K562 (cell line): ENCODE data around the gene LRRC27. TPM values are rescaled to one million over a fixed set of nuclear protein-coding genes. Genes with fewer than 3 reads are reported as not detected.

ENCODE experiments used
- ARHGAP35 ChIP-seq: fragments of 450-650 bp; IDR thresholded peaks from 2 replicates; pipeline ENCODE4 v1.6.1; 2018; ENCODE audit not compliant: partially characterized antibody
- CUX1 ChIP-seq: fragments of 200-800 bp; sonication (Bioruptor generic); IDR thresholded peaks from 2 replicates; pipeline ENCODE4 v1.6.1; 2016; ENCODE audit warnings: missing genetic modification characterization, missing compliant biosample characterization
- DACH1 ChIP-seq: fragments of 450-650 bp; IDR thresholded peaks from 2 replicates; pipeline ENCODE4 v1.6.1; 2018; ENCODE audit not compliant: partially characterized antibody
- DIDO1 ChIP-seq: fragments of 450-650 bp; IDR thresholded peaks from 2 replicates; pipeline ENCODE4 v1.6.1; 2016; ENCODE audit warnings: low read depth, missing biosample characterization, missing genetic modification characterization
- ELF4 ChIP-seq: fragments of 450-650 bp; formaldehyde crosslinking; IDR thresholded peaks from 2 replicates; pipeline ENCODE4 v1.4.0; 2022; ENCODE audit warnings: missing genetic modification characterization
- HDAC1 ChIP-seq, 2 experiments: fragments of 450-650 bp; IDR thresholded peaks; 2 replicates each; pipeline ENCODE4 v1.6.1; 2016 to 2017; ENCODE audit warnings: inconsistent platforms in 1 of 2, mild to moderate bottlenecking in 1 of 2, moderate library complexity in 1 of 2
- NFATC3 ChIP-seq: fragments of 450-650 bp; IDR thresholded peaks from 2 replicates; pipeline ENCODE4 v1.6.1; 2017; ENCODE audit warnings: mild to moderate bottlenecking
- NFYB ChIP-seq: IDR thresholded peaks from 2 replicates; pipeline ENCODE4 v1.6.1; 2011; ENCODE audit warnings: mild to moderate bottlenecking, moderate library complexity; ENCODE audit not compliant: insufficient read length; ENCODE audit errors: extremely low read depth
- POLR2H ChIP-seq: IDR thresholded peaks from 2 replicates; pipeline ENCODE4 v1.6.1; 2016; ENCODE audit warnings: missing genetic modification characterization, low read depth, mild to moderate bottlenecking, control low read depth, missing compliant biosample characterization, moderate library complexity
- SP1 ChIP-seq: sonication (generic); formaldehyde crosslinking; IDR thresholded peaks from 2 replicates; pipeline ENCODE4 v1.8.1; 2022; ENCODE audit warnings: mild to moderate bottlenecking, missing genetic modification reagents
- STAT5B ChIP-seq: fragments of 250-450 bp; sonication (Bioruptor Pico); IDR thresholded peaks from 2 replicates; pipeline ENCODE4 v1.8.0; 2021; ENCODE audit warnings: mild to moderate bottlenecking, inconsistent platforms
- USF1 ChIP-seq: sonication (generic); formaldehyde crosslinking; IDR thresholded peaks from 2 replicates; pipeline ENCODE4 v1.9.0; 2022; ENCODE audit warnings: mild to moderate bottlenecking, missing genetic modification reagents
- ZBTB17 ChIP-seq: fragments of 450-650 bp; formaldehyde crosslinking; IDR thresholded peaks from 2 replicates; pipeline ENCODE4 v1.4.0; 2020; ENCODE audit warnings: mild to moderate bottlenecking
- ZFPM2 ChIP-seq: fragments of 250-450 bp; sonication (Bioruptor Pico); IDR thresholded peaks from 2 replicates; pipeline ENCODE4 v1.5.1; 2022; ENCODE audit warnings: mild to moderate bottlenecking
- ZNF12 ChIP-seq: sonication (generic); formaldehyde crosslinking; IDR thresholded peaks from 2 replicates; pipeline ENCODE4 v1.4.0; 2020; ENCODE audit warnings: mild to moderate bottlenecking, missing genetic modification reagents
- ZNF347 ChIP-seq: fragments of 450-650 bp; formaldehyde crosslinking; IDR thresholded peaks from 2 replicates; pipeline ENCODE4 v1.4.0; 2020; ENCODE audit warnings: low read depth, mild to moderate bottlenecking, moderate library complexity
- ZNF449 ChIP-seq: fragments of 250-450 bp; sonication (Bioruptor Pico); IDR thresholded peaks from 2 replicates; pipeline ENCODE4 v1.8.0; 2022; ENCODE audit warnings: moderate library complexity, mild to moderate bottlenecking, inconsistent platforms
- ZNF551 ChIP-seq: fragments of 250-450 bp; sonication (Bioruptor Pico); IDR thresholded peaks from 2 replicates; pipeline ENCODE4 v1.5.0; 2021; ENCODE audit warnings: mild to moderate bottlenecking, moderate library complexity
- ZNF668 ChIP-seq: fragments of 250-450 bp; sonication (Bioruptor Pico); IDR thresholded peaks from 2 replicates; pipeline ENCODE4 v1.8.0; 2022; ENCODE audit warnings: mild to moderate bottlenecking, inconsistent platforms
- polyA plus RNA-seq, 8 experiments: library from polyadenylated mRNA; depleted of rRNA in 4 of 8; stranded (reverse) in 5 of 8; unstranded in 3 of 8; fragments of >200 nt; fragmentation: Nextera tagmentation in 2 of 8; fragmentation: Illumina TruSeq in 1 of 8; extraction: Ambion mirVana in 2 of 8; extraction: Trizol in 1 of 8; gene quantifications; 2 replicates each; pipeline versions ENCODE4 v1.2.1 to v1.2.3, GENCODE V29; 2011 to 2014; ENCODE audit warnings: inconsistent platforms in 1 of 8, missing spikeins in 1 of 8
- total RNA-seq, 7 experiments: library from RNA; depleted of rRNA in 6 of 7; stranded (reverse); fragments of >200 nt in 6 of 7; fragmentation: Illumina TruSeq in 2 of 7; extraction: Trizol in 2 of 7; gene quantifications; 2 replicates each; pipeline versions ENCODE4 v1.2.1 to v1.2.3, GENCODE V29; 2011 to 2021; ENCODE audit warnings: low replicate concordance in 1 of 7
- TF ChIP-seq, protein P1 (sequence below): fragments of 450-650 bp; formaldehyde crosslinking; IDR thresholded peaks from 2 replicates; pipeline ENCODE4 v1.4.0; 2020; ENCODE audit warnings: mild to moderate bottlenecking, moderate library complexity

Gene LRRC27
- total and polyA plus RNA-seq, 9 of the 15 experiments (the other 6 are each of a cell fraction or from before 2014, with no cell fraction given): 0.10 to 2.7 (median 1.4) TPM

DNA sequence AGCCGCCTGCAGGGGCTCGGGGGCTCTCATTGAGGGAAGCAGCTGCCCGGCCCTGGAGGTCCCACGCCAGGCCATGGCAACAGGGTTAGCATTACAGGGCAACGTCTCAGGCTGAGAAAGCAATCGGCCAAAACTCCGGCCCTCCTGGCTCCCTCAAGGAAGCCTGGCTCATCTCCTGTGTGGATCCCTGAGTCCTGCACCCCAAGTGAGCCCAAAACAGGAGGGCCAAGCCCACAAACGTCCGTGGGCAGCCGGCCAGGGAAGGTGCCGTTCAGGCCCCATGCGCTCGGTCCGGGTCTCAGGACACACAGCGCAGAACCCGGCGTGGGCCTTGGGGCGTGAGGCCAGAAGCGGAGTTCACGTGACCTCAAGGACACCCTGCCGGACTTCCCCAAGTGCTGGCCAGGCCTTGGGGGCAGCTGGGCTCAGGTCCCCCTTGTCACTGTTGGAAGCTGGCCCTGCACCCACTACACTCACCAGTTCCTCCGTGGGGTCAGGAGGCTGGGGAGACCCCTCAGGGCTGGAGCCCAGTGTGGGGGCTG is 57.0 kb downstream of the LRRC27 start (continued):
- TF ChIP-seq DACH1 (no peak), STAT5B (CRISPR knock-in tag) (no peak), ARHGAP35 (no peak), ZBTB17 (CRISPR knock-in tag) (no peak), USF1 (CRISPR knock-in tag) (peak; percentile 67; the same call in 1 of the 2 replicates), DIDO1 (tag) (no peak), HDAC1 (IDR thresholded peaks at IDR 0.05) (no peak), ZNF12 (no peak), ZNF347 (CRISPR knock-in tag) (no peak), ELF4 (CRISPR knock-in tag) (no peak), SP1 (no peak), CUX1 (no peak), ZNF668 (CRISPR knock-in tag) (no peak), NFATC3 (no peak), NFYB (no peak), ZNF449 (no peak), ZFPM2 (CRISPR knock-in tag) (no peak), ZNF551 (CRISPR knock-in tag) (no peak), POLR2H (tag) (no peak)
- TF ChIP-seq, protein P1, sequence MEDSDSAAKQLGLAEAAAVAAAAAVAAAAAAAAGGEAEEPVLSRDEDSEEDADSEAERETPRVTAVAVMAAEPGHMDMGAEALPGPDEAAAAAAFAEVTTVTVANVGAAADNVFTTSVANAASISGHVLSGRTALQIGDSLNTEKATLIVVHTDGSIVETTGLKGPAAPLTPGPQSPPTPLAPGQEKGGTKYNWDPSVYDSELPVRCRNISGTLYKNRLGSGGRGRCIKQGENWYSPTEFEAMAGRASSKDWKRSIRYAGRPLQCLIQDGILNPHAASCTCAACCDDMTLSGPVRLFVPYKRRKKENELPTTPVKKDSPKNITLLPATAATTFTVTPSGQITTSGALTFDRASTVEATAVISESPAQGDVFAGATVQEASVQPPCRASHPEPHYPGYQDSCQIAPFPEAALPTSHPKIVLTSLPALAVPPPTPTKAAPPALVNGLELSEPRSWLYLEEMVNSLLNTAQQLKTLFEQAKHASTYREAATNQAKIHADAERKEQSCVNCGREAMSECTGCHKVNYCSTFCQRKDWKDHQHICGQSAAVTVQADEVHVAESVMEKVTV (CRISPR knock-in tag): no peak
